HUES48 (cell line): ENCODE measurements around the gene ACAD9.

Experiments
- H3K27ac ChIP-seq: one replicate; pipeline ENCODE4 v1.7.0; 2013; ENCODE audit warnings: low read depth, low read length, inconsistent platforms
- H3K27me3 ChIP-seq: 2 replicates; pipeline ENCODE4 v1.6.1; 2013; ENCODE audit warnings: mild to moderate bottlenecking, low read length; ENCODE audit not compliant: control insufficient read depth, insufficient read depth
- H3K36me3 ChIP-seq: 2 replicates; pipeline ENCODE4 v1.6.1; 2013; ENCODE audit warnings: low read length; ENCODE audit not compliant: control insufficient read depth, insufficient read depth
- H3K4me1 ChIP-seq: 2 replicates; pipeline ENCODE4 v1.6.1; 2013; ENCODE audit warnings: mild to moderate bottlenecking, low read length; ENCODE audit not compliant: control insufficient read depth, insufficient read depth
- H3K4me3 ChIP-seq: 2 replicates; pipeline ENCODE4 v1.5.1; 2013; ENCODE audit warnings: mild to moderate bottlenecking, low read depth, low read length
- H3K9ac ChIP-seq: 2 replicates; pipeline ENCODE4 v1.6.1; 2013; ENCODE audit warnings: mild to moderate bottlenecking, low read depth, low read length, moderate library complexity
- H3K9me3 ChIP-seq: 2 replicates; pipeline ENCODE4 v1.6.1; 2013; ENCODE audit warnings: low read length; ENCODE audit not compliant: control insufficient read depth, insufficient read depth

The ACAD9 gene

GRCh38 chr3:128906031-128906803, 26.8 kb downstream of the ACAD9 start:
- no peak overlapping the region for H3K27ac ChIP-seq
- no peak overlapping the region for H3K9ac ChIP-seq
- no peaks in the 10 kb centered on the region for H3K4me1 ChIP-seq
- H3K27me3 ChIP-seq = no peaks in the 10 kb centered on the region
- no peak overlapping the region for H3K4me3 ChIP-seq
- H3K36me3 ChIP-seq = peaks cover 97% of the 10 kb centered on the region
- no peaks in the 10 kb centered on the region for H3K9me3 ChIP-seq

GRCh38 chr3:128906804-128907525, 27.5 kb downstream of the ACAD9 start:
- no peaks in the 10 kb centered on the region for H3K4me1 ChIP-seq
- no peak overlapping the region for H3K27ac ChIP-seq
- H3K9me3 ChIP-seq = no peaks in the 10 kb centered on the region
- no peaks in the 10 kb centered on the region for H3K27me3 ChIP-seq
- H3K9ac ChIP-seq = no peak overlapping the region
- peaks cover 94% of the 10 kb centered on the region for H3K36me3 ChIP-seq
- H3K4me3 ChIP-seq = no peak overlapping the region

GRCh38 chr3:128907706-128908445, 28.5 kb downstream of the ACAD9 start:
- Histone ChIP-seq H3K9me3 (no peaks in the 10 kb centered on the region), H3K9ac (no peak overlapping the region), H3K36me3 (peaks cover 94% of the 10 kb centered on the region), H3K4me1 (no peaks in the 10 kb centered on the region), H3K27me3 (no peaks in the 10 kb centered on the region), H3K27ac (no peak overlapping the region), H3K4me3 (no peak overlapping the region)

GRCh38 chr3:128908951-128909350, 29.5 kb downstream of the ACAD9 start:
- Histone ChIP-seq H3K9ac (no peak overlapping the region), H3K9me3 (no peaks in the 10 kb centered on the region), H3K27ac (no peak overlapping the region), H3K36me3 (peaks cover 94% of the 10 kb centered on the region), H3K27me3 (no peaks in the 10 kb centered on the region), H3K4me3 (no peak overlapping the region), H3K4me1 (no peaks in the 10 kb centered on the region)

- no peaks in the 10 kb centered on the region for H3K4me1 ChIP-seq
- no peaks in the 10 kb centered on the region for H3K9me3 ChIP-seq
- no peak overlapping the region for H3K4me3 ChIP-seq
- no peak overlapping the region for H3K9ac ChIP-seq
- peaks cover 95% of the 10 kb centered on the region for H3K36me3 ChIP-seq
- no peaks in the 10 kb centered on the region for H3K27me3 ChIP-seq
- H3K27ac ChIP-seq = no peak overlapping the region
Observed at GRCh38 chr3:128910006-128910405, 30.6 kb downstream of the ACAD9 start.

- Histone ChIP-seq H3K27me3 (no peaks in the 10 kb centered on the region), H3K9ac (no peak overlapping the region), H3K4me1 (no peaks in the 10 kb centered on the region), H3K27ac (no peak overlapping the region), H3K36me3 (peaks cover 95% of the 10 kb centered on the region), H3K4me3 (no peak overlapping the region), H3K9me3 (no peaks in the 10 kb centered on the region)
Observed at GRCh38 chr3:128911911-128912310, 32.5 kb downstream of the ACAD9 start.

- H3K27ac ChIP-seq = no peak overlapping the region
- H3K4me3 ChIP-seq = no peak overlapping the region
- H3K4me1 ChIP-seq = no peaks in the 10 kb centered on the region
- H3K36me3 ChIP-seq = peaks cover 78% of the 10 kb centered on the region
- no peaks in the 10 kb centered on the region for H3K27me3 ChIP-seq
- no peak overlapping the region for H3K9ac ChIP-seq
- peaks cover 7% of the 10 kb centered on the region for H3K9me3 ChIP-seq
Observed at GRCh38 chr3:128914966-128915645, 35.7 kb downstream of the ACAD9 start.

GRCh38 chr3:128917291-128917690, 37.9 kb downstream of the ACAD9 start:
- peaks cover 61% of the 10 kb centered on the region for H3K36me3 ChIP-seq

GRCh38 chr3:128919988-128920387, 40.6 kb downstream of the ACAD9 start:
- Histone ChIP-seq H3K9ac (no peak overlapping the region), H3K4me3 (no peak overlapping the region), H3K4me1 (no peaks in the 10 kb centered on the region), H3K27ac (no peak overlapping the region), H3K36me3 (peaks cover 34% of the 10 kb centered on the region), H3K27me3 (no peaks in the 10 kb centered on the region), H3K9me3 (peaks cover 38% of the 10 kb centered on the region)

More at GRCh38 chr3:128917291-128917690, 37.9 kb downstream of the ACAD9 start:
- Histone ChIP-seq H3K9ac (no peak overlapping the region), H3K4me1 (no peaks in the 10 kb centered on the region), H3K4me3 (no peak overlapping the region), H3K27ac (no peak overlapping the region), H3K9me3 (peaks cover 22% of the 10 kb centered on the region), H3K27me3 (no peaks in the 10 kb centered on the region)

GRCh38 chr3:128922804-128923459, 43.5 kb downstream of the ACAD9 start:
- Histone ChIP-seq H3K9me3 (peaks cover 60% of the 10 kb centered on the region), H3K27me3 (no peaks in the 10 kb centered on the region), H3K27ac (no peak overlapping the region), H3K4me3 (no peak overlapping the region), H3K4me1 (no peaks in the 10 kb centered on the region), H3K9ac (no peak overlapping the region), H3K36me3 (peaks cover 5% of the 10 kb centered on the region; the same call in 1 of the 2 replicates)
